B cell (primary cell): ENCODE measurements around the gene SULT2B1. TPM values are rescaled to one million over a fixed set of nuclear protein-coding genes. Genes with fewer than 3 reads are reported as not detected.
A peak's percentile ranks its signal among the peaks of the same experiment; 100 is the strongest.

Experiments
- ATAC-seq: fragments of 200-7000 bp; cut with Tn5 transposase; one replicate; pipeline ENCODE4 v1.10.0; 2021; ENCODE audit warnings: low read depth, mild to moderate bottlenecking, moderate number of reproducible peaks, moderate library complexity
- CTCF ChIA-PET: fragments of 350-600 bp; sonication (Branson Sonifier 250); formaldehyde crosslinking; loops from one replicate; lab custom pipeline; 2021; ENCODE audit warnings: antibody characterized with exemption, inconsistent platforms; lab: Charles Lee
- POLR2A ChIA-PET: fragments of 350-600 bp; sonication (Branson Sonifier 250); formaldehyde crosslinking; loops from one replicate; lab custom pipeline; 2021; ENCODE audit warnings: antibody characterized with exemption; lab: Charles Lee
- DNase-seq: peaks from one replicate; pipeline ENCODE4 v3.0.0; 2013
- H2AFZ ChIP-seq: 2 replicates; pipeline ENCODE4 v1.6.1; 2012; ENCODE audit warnings: mild to moderate bottlenecking, low read depth, low read length; ENCODE audit not compliant: insufficient read depth, poor library complexity, severe bottlenecking
- H3K27ac ChIP-seq, 2 donors: 1 replicate in 1 of 2; 2 replicates in 1 of 2; pipeline ENCODE4 v1.5.1; 2012 to 2013; ENCODE audit warnings: low read length in 2 of 2, mild to moderate bottlenecking in 2 of 2, moderate library complexity in 1 of 2
- H3K27me3 ChIP-seq, 4 experiments: fragments of 200-600 bp in 1 of 4; sonication (generic) in 1 of 4; replicated peaks in 1 of 4; 1 replicate in 2 of 4; 2 replicates in 2 of 4; pipeline versions ENCODE4 v1.6.1 to v1.7.0; 2013 to 2016; ENCODE audit warnings: low read length in 3 of 4, mild to moderate bottlenecking in 2 of 4, mixed read lengths in 1 of 4, moderate library complexity in 1 of 4; ENCODE audit not compliant: insufficient read depth in 4 of 4, control insufficient read depth in 3 of 4; ENCODE audit errors: control extremely low read depth in 1 of 4
- H3K36me3 ChIP-seq, 2 experiments: replicated peaks in 1 of 2; 1 replicate in 1 of 2; 2 replicates in 1 of 2; pipeline versions ENCODE4 v1.6.1 to v1.7.1; 2013; ENCODE audit warnings: low read length in 1 of 2; ENCODE audit not compliant: insufficient read depth in 2 of 2, control insufficient read depth in 1 of 2; ENCODE audit errors: control extremely low read depth in 1 of 2, extremely low read depth in 1 of 2
- H3K4me1 ChIP-seq, 2 donors: fragments of 200-600 bp in 1 of 2; sonication (generic) in 1 of 2; 1 replicate in 1 of 2; 2 replicates in 1 of 2; pipeline versions ENCODE4 v1.5.1 to v1.6.1; 2013 to 2017; ENCODE audit warnings: low read length in 2 of 2; ENCODE audit not compliant: control insufficient read depth in 2 of 2, insufficient read depth in 2 of 2
- H3K4me2 ChIP-seq: replicated peaks from 2 replicates; pipeline ENCODE3; 2012; ENCODE audit warnings: mild to moderate bottlenecking, low read depth, low read length; ENCODE audit not compliant: poor library complexity, severe bottlenecking
- H3K4me3 ChIP-seq, 5 experiments: fragments of 200-600 bp in 1 of 5; sonication (generic) in 1 of 5; 1 replicate in 3 of 5; 2 replicates in 2 of 5; pipeline versions ENCODE4 v1.5.1 to v1.7.0; 2011 to 2016; ENCODE audit warnings: low read length in 4 of 5, mild to moderate bottlenecking in 4 of 5, low read depth in 2 of 5, control low read depth in 1 of 5, moderate library complexity in 1 of 5; ENCODE audit not compliant: insufficient read depth in 1 of 5; ENCODE audit errors: control extremely low read depth in 1 of 5, extremely low read depth in 1 of 5
- H3K79me2 ChIP-seq: fragments of 200-600 bp; sonication (generic); one replicate; pipeline ENCODE4 v1.6.0; 2016; ENCODE audit warnings: low read length; ENCODE audit not compliant: control insufficient read depth, insufficient read depth
- H3K9ac ChIP-seq: fragments of 200-600 bp; sonication (generic); 2 replicates; pipeline ENCODE4 v1.6.1; 2017; ENCODE audit warnings: mild to moderate bottlenecking, low read length, moderate library complexity
- H3K9me3 ChIP-seq, 3 donors: one replicate each; pipeline versions ENCODE4 v1.6.1 to v1.7.1; 2013; ENCODE audit warnings: low read length in 2 of 3; ENCODE audit not compliant: control insufficient read depth in 2 of 3, insufficient read depth in 1 of 3; ENCODE audit errors: control extremely low read depth in 1 of 3
- H4K20me1 ChIP-seq: 2 replicates; pipeline ENCODE4 v1.6.0; 2012; ENCODE audit warnings: mild to moderate bottlenecking, low read length; ENCODE audit not compliant: insufficient read depth, control insufficient read depth, poor library complexity, severe bottlenecking
- H3K27ac Mint-ChIP-seq: one replicate; pipeline ENCODE4 v1.8.0; 2021; ENCODE audit warnings: mixed read lengths
- H3K27me3 Mint-ChIP-seq: one replicate; pipeline ENCODE4 v1.8.0; 2021; ENCODE audit warnings: mixed read lengths
- H3K4me1 Mint-ChIP-seq: one replicate; pipeline ENCODE4 v1.8.0; 2021; ENCODE audit warnings: mixed read lengths
- H3K4me3 Mint-ChIP-seq: one replicate; pipeline ENCODE4 v1.8.0; 2021; ENCODE audit warnings: mixed read lengths
- H3K9me3 Mint-ChIP-seq: one replicate; pipeline ENCODE4 v1.8.0; 2022; ENCODE audit warnings: mixed read lengths; ENCODE audit not compliant: insufficient read depth
- CTCF ChIP-seq: fragments of 200-600 bp; IDR thresholded peaks from one replicate; pipeline ENCODE4 v1.8.0; 2022; ENCODE audit warnings: antibody characterized with exemption, mild to moderate bottlenecking
- EZH2 ChIP-seq: IDR thresholded peaks from 2 replicates; pipeline ENCODE4 v1.6.1; 2012; ENCODE audit warnings: borderline replicate concordance, low read depth, mild to moderate bottlenecking, moderate library complexity, low read length; ENCODE audit not compliant: insufficient read depth, poor library complexity, severe bottlenecking
- WGBS: methylation state at CpG from one replicate; pipeline ENCODE4 v1.1.5; 2013; ENCODE audit warnings: missing lambda C conversion rate; ENCODE audit not compliant: insufficient coverage; 5-methylcytosine and 5-hydroxymethylcytosine counted together
- intact Hi-C: fragments of 100-400 bp; cut with micrococcal nuclease; formaldehyde crosslinking; loops from one replicate; pipeline ENCODE4 v1.10.0; 2022
- polyA plus RNA-seq: library from polyadenylated mRNA; depleted of rRNA; stranded (reverse); fragments of >200 nt; gene quantifications from 2 replicates; pipeline ENCODE4 v1.2.3, GENCODE V29; 2012
- total RNA-seq, 2 donors: library from RNA; stranded (reverse); fragments of 120-200 nt in 1 of 2; gene quantifications; 1 replicate in 1 of 2; 2 replicates in 1 of 2; pipeline versions ENCODE4 v1.2.3 to v1.2.4, GENCODE V29; 2013 to 2022

The SULT2B1 gene
- total and polyA plus RNA-seq, 2 donors (not counting 1 experiment from before 2014, with no cell fraction given) = not detected

DNA sequence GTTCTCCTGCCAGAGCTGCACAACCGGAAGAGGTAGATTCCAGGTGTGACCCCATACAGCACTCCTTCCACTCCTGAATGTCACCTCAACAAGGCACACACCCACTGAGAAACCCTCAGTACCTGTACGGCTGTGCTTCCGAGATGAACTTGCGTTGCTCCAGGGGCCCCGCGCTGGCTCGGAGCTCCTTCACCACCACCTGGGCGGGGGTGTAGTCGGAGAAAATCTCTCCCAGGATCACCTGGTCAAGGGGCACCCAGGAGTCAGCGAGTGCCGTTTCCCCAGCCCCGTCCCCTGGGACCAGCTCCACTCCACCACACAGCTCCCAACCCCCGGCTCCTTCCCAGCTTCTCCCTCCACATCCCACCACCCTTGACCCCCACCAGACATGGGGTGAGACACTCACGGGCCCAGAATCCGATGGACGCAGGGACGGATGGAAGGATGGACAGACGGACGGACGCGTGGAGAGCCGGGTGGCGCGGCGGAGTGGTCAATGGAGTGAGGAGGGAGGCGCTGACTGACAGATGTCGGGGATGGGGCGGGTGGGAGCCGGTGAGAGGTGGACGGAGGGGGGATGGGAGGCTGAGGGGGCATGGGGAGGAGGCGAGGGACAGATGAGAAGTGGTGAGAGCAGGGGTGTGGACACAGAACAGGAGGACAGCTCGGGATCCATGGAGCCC is 43.1 kb upstream of the SULT2B1 start:
- Mint-ChIP-seq H3K4me3 (no peak overlapping the region), H3K27ac (no peak overlapping the region), H3K9me3 (no peaks in the 10 kb centered on the region), H3K27me3 (peaks cover 15% of the 10 kb centered on the region), H3K4me1 (peaks cover 13% of the 10 kb centered on the region)
- intact Hi-C loops = no loop called here
- Histone ChIP-seq H3K36me3 (no peaks in the 10 kb centered on the region), H3K4me1 (peaks cover 28 to 30% of the 10 kb centered on the region in 2 donors), H3K4me3 (no peak overlapping the region), H2AFZ (no peak overlapping the region), H3K27me3 (peaks cover 0 to 37% (median 14%) of the 10 kb centered on the region in 4 experiments), H3K4me2 (no peak overlapping the region), H4K20me1 (no peaks in the 10 kb centered on the region), H3K27ac (no peak overlapping the region), H3K9me3 (peaks cover 0 to 7% (median 0%) of the 10 kb centered on the region in 3 donors), H3K9ac (no peak overlapping the region), H3K79me2 (no peaks in the 10 kb centered on the region)
- peak; percentile 16 for DNase-seq
- WGBS = 94% methylated on average over 13 of the region's 32 CpGs
- POLR2A ChIA-PET = interaction anchor here (0.6 to 0.8 kb wide), 3 partner anchors 92 to 372 kb away, joined by 3 to 5 read pairs (median 5); partner anchors contain the start of gene RPL18
- TF ChIP-seq CTCF (no peak), EZH2 (no peak)
- CTCF ChIA-PET = interaction anchor here (0.8 to 4.8 kb wide), 6 partner anchors 15 to 100 kb away, joined by 3 to 40 read pairs (median 14); no protein-coding TSS in a partner anchor
- ATAC-seq = no peak
